ENCODE data around the gene PTPRG. TPM values are rescaled to one million over a fixed set of nuclear protein-coding genes. Genes with fewer than 3 reads are reported as not detected.

PTPRG gene
- total RNA-seq, 4 donors from 2014 or later = 21.1 to 54.2 (median 30.6) TPM

DNA sequence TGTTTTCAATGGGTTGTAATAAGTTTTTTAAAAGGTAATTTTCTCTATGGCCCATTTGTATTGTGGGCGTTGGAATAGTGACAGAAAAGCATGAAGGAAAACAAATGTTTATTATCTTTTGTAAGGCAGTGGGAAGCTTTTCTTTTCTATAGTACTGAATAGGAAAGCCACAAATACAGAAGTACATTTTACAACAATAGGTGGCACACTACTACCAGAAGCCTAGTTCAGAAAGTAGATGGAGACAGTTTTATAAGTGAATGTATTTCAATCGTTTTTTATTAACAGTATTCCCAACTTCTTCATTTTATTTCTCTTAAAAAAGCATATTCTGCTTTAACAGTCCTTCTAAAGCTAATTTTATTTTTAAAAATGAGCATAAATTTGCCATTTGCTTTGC is 296.7 kb downstream of the PTPRG start:
- DNase-seq (no peak), ATAC-seq (peak; percentile 53 to 79)
- TF ChIP-seq, protein P1, sequence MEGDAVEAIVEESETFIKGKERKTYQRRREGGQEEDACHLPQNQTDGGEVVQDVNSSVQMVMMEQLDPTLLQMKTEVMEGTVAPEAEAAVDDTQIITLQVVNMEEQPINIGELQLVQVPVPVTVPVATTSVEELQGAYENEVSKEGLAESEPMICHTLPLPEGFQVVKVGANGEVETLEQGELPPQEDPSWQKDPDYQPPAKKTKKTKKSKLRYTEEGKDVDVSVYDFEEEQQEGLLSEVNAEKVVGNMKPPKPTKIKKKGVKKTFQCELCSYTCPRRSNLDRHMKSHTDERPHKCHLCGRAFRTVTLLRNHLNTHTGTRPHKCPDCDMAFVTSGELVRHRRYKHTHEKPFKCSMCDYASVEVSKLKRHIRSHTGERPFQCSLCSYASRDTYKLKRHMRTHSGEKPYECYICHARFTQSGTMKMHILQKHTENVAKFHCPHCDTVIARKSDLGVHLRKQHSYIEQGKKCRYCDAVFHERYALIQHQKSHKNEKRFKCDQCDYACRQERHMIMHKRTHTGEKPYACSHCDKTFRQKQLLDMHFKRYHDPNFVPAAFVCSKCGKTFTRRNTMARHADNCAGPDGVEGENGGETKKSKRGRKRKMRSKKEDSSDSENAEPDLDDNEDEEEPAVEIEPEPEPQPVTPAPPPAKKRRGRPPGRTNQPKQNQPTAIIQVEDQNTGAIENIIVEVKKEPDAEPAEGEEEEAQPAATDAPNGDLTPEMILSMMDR (IDR thresholded peaks at IDR 0.05 in 4 of 5, conservative IDR thresholded peaks at IDR 0.05 in 1 of 5) = peak; percentile 16 to 67 (median 60)
- no peak for TF ChIP-seq POLR2A (IDR thresholded peaks at IDR 0.05)
- peaks cover 25 to 40% of the 10 kb centered on the region in 2 donors for H3K4me1 ChIP-seq
- H3K27ac ChIP-seq = no peak overlapping the region
- no peak overlapping the region for H3K4me3 ChIP-seq
- intact Hi-C loops (cut with DNase I; ENCODE audit: low total_unique reads) (loop anchor here (1.0 to 5.0 kb wide), 3 partner anchors 70 to 331 kb away; partner anchors contain the start of gene PTPRG), in situ Hi-C loops (cut with MboI; ENCODE audit: low sequenced_read_pairs in 4 of 4) (loop anchor here in 2 of 4 donors (5.0 to 25.0 kb wide), 3 partner anchors 296 to 334 kb away; partner anchors contain the start of gene PTPRG (in 1 of the 2))
- no peaks in the 10 kb centered on the region for H3K9me3 ChIP-seq
- no peaks in the 10 kb centered on the region for H3K27me3 ChIP-seq
- H3K36me3 ChIP-seq = no peaks in the 10 kb centered on the region

DNA sequence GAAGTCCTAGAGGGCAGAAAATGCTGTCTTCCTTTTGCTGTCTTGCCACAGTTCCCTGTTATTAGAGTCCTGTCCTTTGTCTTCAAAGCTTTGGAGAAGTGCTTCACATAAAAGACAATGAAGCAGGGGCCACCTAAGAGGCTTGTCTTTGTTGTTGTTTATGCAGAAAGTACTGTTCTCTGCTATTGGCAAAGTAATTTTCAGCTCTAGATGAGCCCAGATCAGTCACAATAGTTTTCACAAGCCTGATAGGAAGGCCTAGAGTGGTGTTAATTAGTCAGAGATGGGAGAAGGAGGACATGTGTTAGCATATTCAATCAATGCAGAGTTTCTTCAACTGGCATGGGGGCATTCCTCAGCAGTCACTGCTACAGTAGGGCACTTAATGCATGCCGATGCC is 300.0 kb downstream of the PTPRG start:
- Histone ChIP-seq H3K27me3 (no peaks in the 10 kb centered on the region), H3K4me1 (peaks cover 32 to 35% of the 10 kb centered on the region in 2 donors), H3K9me3 (no peaks in the 10 kb centered on the region), H3K4me3 (no peak overlapping the region), H3K27ac (no peak overlapping the region), H3K36me3 (no peaks in the 10 kb centered on the region)
- TF ChIP-seq, protein P1 (IDR thresholded peaks at IDR 0.05 in 4 of 5, conservative IDR thresholded peaks at IDR 0.05 in 1 of 5) = no peak
- no peak for TF ChIP-seq POLR2A (IDR thresholded peaks at IDR 0.05)
- in situ Hi-C loops (cut with MboI; ENCODE audit: low sequenced_read_pairs in 4 of 4) (loop anchor here in 3 of 4 donors (5.0 to 25.0 kb wide), 2 partner anchors 299 to 326 kb away; partner anchors contain the start of gene PTPRG (in 1 of the 3)), intact Hi-C loops (cut with DNase I; ENCODE audit: low total_unique reads) (no loop called here)
- ATAC-seq (no peak), DNase-seq (no peak)

DNA sequence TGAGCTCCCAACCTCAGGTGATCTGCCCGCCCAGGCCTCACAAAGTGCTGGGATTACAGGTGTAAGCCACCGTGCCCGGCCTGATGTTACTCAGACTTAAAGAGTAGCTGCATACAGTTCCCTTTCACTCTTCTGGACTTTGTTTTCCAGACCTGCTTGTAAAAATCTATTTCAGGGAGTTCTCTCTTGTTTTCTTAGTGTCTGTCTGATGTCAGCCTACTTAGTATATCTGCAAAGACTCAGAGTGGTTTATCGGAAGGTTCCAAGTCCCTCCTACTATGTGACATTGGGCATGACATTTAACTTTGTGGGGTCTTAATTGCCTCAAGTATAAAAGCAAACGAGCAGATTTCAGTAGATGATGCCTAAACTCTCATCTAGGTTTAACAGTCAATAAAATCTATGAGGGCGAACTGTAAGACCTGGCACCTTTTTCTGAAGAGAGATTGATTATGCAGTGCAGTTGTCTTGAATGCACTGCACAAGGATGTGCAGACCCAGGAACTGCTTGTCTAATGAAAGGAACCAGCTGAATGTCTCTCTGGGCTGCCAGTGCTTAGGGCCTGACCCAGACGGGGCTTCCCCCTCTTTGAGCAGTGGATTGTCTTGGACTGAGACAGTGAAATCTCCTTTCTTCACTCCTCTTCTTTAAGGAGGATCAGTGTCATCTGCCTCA is 301.4 kb downstream of the PTPRG start:
- Histone ChIP-seq H3K27me3 (no peaks in the 10 kb centered on the region), H3K36me3 (no peaks in the 10 kb centered on the region), H3K27ac (no peak overlapping the region), H3K4me3 (no peak overlapping the region), H3K4me1 (peaks cover 30 to 32% of the 10 kb centered on the region in 2 donors), H3K9me3 (no peaks in the 10 kb centered on the region)
- TF ChIP-seq, protein P1 (IDR thresholded peaks at IDR 0.05 in 4 of 5, conservative IDR thresholded peaks at IDR 0.05 in 1 of 5) = no peak
- no peak for TF ChIP-seq POLR2A (IDR thresholded peaks at IDR 0.05)
- DNase-seq (no peak), ATAC-seq (no peak)
- intact Hi-C loops (cut with DNase I; ENCODE audit: low total_unique reads) (no loop called here), in situ Hi-C loops (cut with MboI; ENCODE audit: low sequenced_read_pairs in 4 of 4) (loop anchor here in 3 of 4 donors (5.0 to 25.0 kb wide), 2 partner anchors 300 to 325 kb away; partner anchors contain the start of gene PTPRG (in 1 of the 3))

DNA sequence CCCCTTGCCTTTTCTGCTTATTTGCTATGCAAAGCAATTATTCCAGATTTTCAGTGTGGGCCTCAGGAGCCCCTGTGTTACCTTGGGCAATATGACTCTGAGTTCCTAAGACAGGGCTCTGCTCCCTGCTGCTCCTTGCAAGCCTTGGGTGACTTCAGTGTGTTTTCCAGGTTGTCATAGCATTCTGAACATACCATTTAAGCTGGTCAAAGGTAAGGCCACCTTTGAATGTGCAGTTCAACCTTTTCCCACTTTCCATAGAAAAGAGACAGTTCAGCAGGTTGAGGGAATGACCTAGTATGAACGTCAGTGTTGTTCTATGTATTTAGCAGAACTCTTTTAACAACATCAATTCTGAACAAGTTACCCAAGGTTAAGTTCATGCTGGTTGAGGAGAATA is 302.2 kb downstream of the PTPRG start:
- H3K9me3 ChIP-seq = no peaks in the 10 kb centered on the region
- TF ChIP-seq, protein P1 (IDR thresholded peaks at IDR 0.05 in 4 of 5, conservative IDR thresholded peaks at IDR 0.05 in 1 of 5) = no peak
- no peak for TF ChIP-seq POLR2A (IDR thresholded peaks at IDR 0.05)
- H3K27me3 ChIP-seq = no peaks in the 10 kb centered on the region
- intact Hi-C loops (cut with DNase I; ENCODE audit: low total_unique reads) (no loop called here), in situ Hi-C loops (cut with MboI; ENCODE audit: low sequenced_read_pairs in 4 of 4) (loop anchor here in 3 of 4 donors (5.0 to 25.0 kb wide), 2 partner anchors 301 to 324 kb away; partner anchors contain the start of gene PTPRG (in 1 of the 3))
- peaks cover 22 to 25% of the 10 kb centered on the region in 2 donors for H3K4me1 ChIP-seq
- H3K36me3 ChIP-seq = no peaks in the 10 kb centered on the region
- DNase-seq (no peak), ATAC-seq (no peak)
- H3K27ac ChIP-seq = no peak overlapping the region
- no peak overlapping the region for H3K4me3 ChIP-seq
